Gastrocnemius medialis (tissue), 4 donors: ENCODE data around the gene HPCA.

Source experiments
- CTCF ChIP-seq, 5 experiments: fragments of 450-650 bp in 3 of 5; fragments of 200-600 bp in 2 of 5; sonication (generic) in 2 of 5; IDR thresholded peaks in 4 of 5; conservative IDR thresholded peaks in 1 of 5; 1 replicate in 4 of 5; 2 replicates in 1 of 5; pipeline ENCODE4 v1.5.1; 2016 to 2019; ENCODE audit warnings: antibody characterized with exemption in 5 of 5, mild to moderate bottlenecking in 3 of 5, moderate library complexity in 3 of 5
- POLR2A ChIP-seq, 2 donors: fragments of 450-650 bp; IDR thresholded peaks; one replicate each; pipeline ENCODE4 v1.6.1; 2017; ENCODE audit warnings: antibody characterized with exemption in 2 of 2, mild to moderate bottlenecking in 2 of 2, moderate library complexity in 2 of 2

- no peak for TF ChIP-seq CTCF (IDR thresholded peaks at IDR 0.05 in 4 of 5, conservative IDR thresholded peaks at IDR 0.05 in 1 of 5)
- TF ChIP-seq POLR2A (IDR thresholded peaks at IDR 0.05), result no peak
Observed at GRCh38 chr1:32863218-32863880, 22.9 kb upstream of the HPCA start.
